IPS DF 4.7 (cell line): ENCODE results near the gene KIF1B.
"Not testable (repeated sequence)": the region's sequence is repeated elsewhere in the genome, so short reads cannot be mapped to it uniquely, and the experiment has no call there.

Source experiments
- DNase-seq: peaks from one replicate; pipeline ENCODE4 v3.0.0-alpha.2; 2013; ENCODE audit warnings: low spot score; ENCODE audit errors: extremely low read depth

Gene KIF1B

GRCh38 chr1:10337436-10337835 is 127.1 kb downstream of the KIF1B start:
- DNase-seq, result no peak

GRCh38 chr1:10338047-10338446 is 127.7 kb downstream of the KIF1B start:
- DNase-seq, result no peak

GRCh38 chr1:10338611-10339010 is 128.2 kb downstream of the KIF1B start:
- no peak for DNase-seq

GRCh38 chr1:10339036-10339567 is 128.7 kb downstream of the KIF1B start:
- no peak for DNase-seq

- DNase-seq, result no peak
Measured at GRCh38 chr1:10339815-10340214, 129.4 kb downstream of the KIF1B start.

- DNase-seq, result no peak
Measured at GRCh38 chr1:10340930-10341590, 130.7 kb downstream of the KIF1B start.

GRCh38 chr1:10347109-10347508 is 136.7 kb downstream of the KIF1B start:
- DNase-seq, result no peak

GRCh38 chr1:10353282-10353681 is 142.9 kb downstream of the KIF1B start:
- DNase-seq, result no peak

GRCh38 chr1:10353693-10354092 is 143.3 kb downstream of the KIF1B start:
- DNase-seq, result no peak

- no peak for DNase-seq
Measured at GRCh38 chr1:10360045-10360444, 149.7 kb downstream of the KIF1B start.

- DNase-seq, result no peak
Measured at GRCh38 chr1:10361515-10361914, 151.1 kb downstream of the KIF1B start.

- no peak for DNase-seq
Measured at GRCh38 chr1:10368194-10368593, 157.8 kb downstream of the KIF1B start.

GRCh38 chr1:10374442-10374860 is 164.1 kb downstream of the KIF1B start:
- DNase-seq, result no peak

GRCh38 chr1:10377365-10378029 is 167.1 kb downstream of the KIF1B start:
- DNase-seq, result not testable (repeated sequence)

GRCh38 chr1:10378081-10378841 is 167.9 kb downstream of the KIF1B start:
- no peak for DNase-seq

- DNase-seq, result no peak
Measured at GRCh38 chr1:10379101-10379620, 168.8 kb downstream of the KIF1B start.

- DNase-seq, result no peak
Measured at GRCh38 chr1:10379676-10380075, 169.3 kb downstream of the KIF1B start.

- DNase-seq, result no peak
Measured at GRCh38 chr1:10380594-10381275, 170.4 kb downstream of the KIF1B start.

- DNase-seq, result no peak
Measured at GRCh38 chr1:10383630-10384029, 173.3 kb downstream of the KIF1B start.

GRCh38 chr1:10384219-10384618 is 173.8 kb downstream of the KIF1B start:
- no peak for DNase-seq
